Uterus (tissue), 4 donors: ENCODE data around the gene SETD3. TPM values are rescaled to one million over a fixed set of nuclear protein-coding genes. Genes with fewer than 3 reads are reported as not detected.

Experiments
- DNase-seq, 2 donors: peaks; one replicate each; pipeline ENCODE4 v3.0.0-alpha.2; 2019 to 2020
- H3K27ac ChIP-seq, 2 donors: fragments of 200-600 bp; sonication (generic); 1 replicate in 1 of 2; 2 replicates in 1 of 2; pipeline ENCODE4 v1.5.1; 2016 to 2018
- H3K27me3 ChIP-seq, 2 donors: fragments of 200-600 bp; sonication (generic); one replicate each; pipeline ENCODE4 v1.5.1; 2018 to 2019; ENCODE audit warnings: control low read depth in 1 of 2
- H3K36me3 ChIP-seq, 2 donors: fragments of 200-600 bp; sonication (generic); one replicate each; pipeline ENCODE4 v1.5.1; 2019; ENCODE audit warnings: control low read depth in 1 of 2
- H3K4me1 ChIP-seq, 2 donors: fragments of 200-600 bp; sonication (generic); one replicate each; pipeline ENCODE4 v1.5.1; 2018 to 2019; ENCODE audit warnings: control low read depth in 1 of 2
- H3K4me3 ChIP-seq, 2 donors: fragments of 200-600 bp; sonication (generic); 1 replicate in 1 of 2; 2 replicates in 1 of 2; pipeline ENCODE4 v1.5.1; 2018 to 2019; ENCODE audit warnings: mild to moderate bottlenecking in 1 of 2
- H3K9me3 ChIP-seq, 2 donors: fragments of 200-600 bp; sonication (generic); one replicate each; pipeline ENCODE4 v1.5.1; 2019; ENCODE audit warnings: control low read depth in 1 of 2
- POLR2A ChIP-seq, 2 donors: fragments of 450-650 bp; IDR thresholded peaks; one replicate each; pipeline ENCODE4 v1.6.1; 2016; ENCODE audit warnings: antibody characterized with exemption in 2 of 2, mild to moderate bottlenecking in 1 of 2, moderate library complexity in 1 of 2
- intact Hi-C: fragments of 100-400 bp; cut with DNase I; formaldehyde crosslinking; loops from one replicate; pipeline ENCODE4 v1.15.1; 2023; ENCODE audit warnings: low total_unique reads
- total RNA-seq, 4 donors: library from RNA; depleted of rRNA in 3 of 4; stranded (reverse); fragments of >200 nt in 3 of 4; gene quantifications; one replicate each; pipeline versions ENCODE4 v1.1.0 to v1.2.4, GENCODE V29; 2014 to 2023
- TF ChIP-seq, protein P1 (sequence below), 4 experiments: fragments of 200-600 bp in 2 of 4; fragments of 450-650 bp in 2 of 4; sonication (generic) in 2 of 4; IDR thresholded peaks; one replicate each; pipeline ENCODE4 v1.5.1; 2016 to 2019; ENCODE audit warnings: antibody characterized with exemption in 4 of 4, mild to moderate bottlenecking in 2 of 4, moderate library complexity in 1 of 4
- donor health status: DM: yes; HTN: yes; CAD: no.

SETD3 gene
- total RNA-seq, 4 donors from 2014 or later, result 98.1 to 151 (median 121) TPM

DNA sequence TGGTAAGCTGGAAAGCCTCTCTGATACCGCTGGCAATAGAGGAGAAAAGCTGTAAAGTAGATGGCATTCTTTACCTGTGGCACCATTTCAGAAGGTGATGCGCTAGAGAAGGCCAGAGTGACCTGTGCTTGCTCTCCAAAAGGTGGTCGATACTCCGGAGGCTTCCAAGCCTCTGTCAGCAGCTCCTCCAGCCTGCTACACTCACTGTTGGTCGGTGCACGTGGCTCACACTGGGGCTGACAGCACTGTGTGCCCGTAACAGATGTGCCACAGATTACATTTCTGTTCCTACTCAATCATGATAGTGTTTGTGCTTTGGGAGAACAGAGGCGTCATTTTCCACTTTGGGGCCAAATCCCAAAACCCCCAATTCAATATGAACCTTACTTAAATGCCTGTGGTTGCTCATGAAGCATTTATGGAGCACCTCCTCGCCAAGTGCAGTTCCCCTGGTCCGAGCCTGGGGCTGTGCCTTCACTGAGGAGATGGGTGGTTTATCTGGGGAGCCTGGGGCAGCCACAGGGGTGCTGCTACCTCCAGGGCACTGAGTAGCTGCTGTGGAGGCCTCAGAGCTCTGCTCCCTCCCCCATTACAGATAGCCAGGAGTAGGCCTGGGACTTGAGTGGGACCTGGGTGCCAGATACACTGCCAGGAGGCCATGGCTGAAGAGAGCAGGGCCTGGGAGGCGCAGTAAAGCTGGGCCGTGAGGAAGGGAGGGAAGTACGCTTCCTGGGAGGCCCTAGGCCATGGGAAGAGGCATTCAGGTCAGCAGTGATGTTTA lies 27.4 kb upstream of the SETD3 start:
- Histone ChIP-seq H3K27ac (no peak overlapping the region), H3K9me3 (no peaks in the 10 kb centered on the region), H3K4me3 (no peak overlapping the region), H3K4me1 (no peaks in the 10 kb centered on the region), H3K36me3 (no peaks in the 10 kb centered on the region), H3K27me3 (no peaks in the 10 kb centered on the region)
- TF ChIP-seq POLR2A (IDR thresholded peaks at IDR 0.05), result no peak
- TF ChIP-seq, protein P1, sequence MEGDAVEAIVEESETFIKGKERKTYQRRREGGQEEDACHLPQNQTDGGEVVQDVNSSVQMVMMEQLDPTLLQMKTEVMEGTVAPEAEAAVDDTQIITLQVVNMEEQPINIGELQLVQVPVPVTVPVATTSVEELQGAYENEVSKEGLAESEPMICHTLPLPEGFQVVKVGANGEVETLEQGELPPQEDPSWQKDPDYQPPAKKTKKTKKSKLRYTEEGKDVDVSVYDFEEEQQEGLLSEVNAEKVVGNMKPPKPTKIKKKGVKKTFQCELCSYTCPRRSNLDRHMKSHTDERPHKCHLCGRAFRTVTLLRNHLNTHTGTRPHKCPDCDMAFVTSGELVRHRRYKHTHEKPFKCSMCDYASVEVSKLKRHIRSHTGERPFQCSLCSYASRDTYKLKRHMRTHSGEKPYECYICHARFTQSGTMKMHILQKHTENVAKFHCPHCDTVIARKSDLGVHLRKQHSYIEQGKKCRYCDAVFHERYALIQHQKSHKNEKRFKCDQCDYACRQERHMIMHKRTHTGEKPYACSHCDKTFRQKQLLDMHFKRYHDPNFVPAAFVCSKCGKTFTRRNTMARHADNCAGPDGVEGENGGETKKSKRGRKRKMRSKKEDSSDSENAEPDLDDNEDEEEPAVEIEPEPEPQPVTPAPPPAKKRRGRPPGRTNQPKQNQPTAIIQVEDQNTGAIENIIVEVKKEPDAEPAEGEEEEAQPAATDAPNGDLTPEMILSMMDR (IDR thresholded peaks at IDR 0.05), result no peak
- intact Hi-C loops, result no loop called here
- no peak for DNase-seq

DNA sequence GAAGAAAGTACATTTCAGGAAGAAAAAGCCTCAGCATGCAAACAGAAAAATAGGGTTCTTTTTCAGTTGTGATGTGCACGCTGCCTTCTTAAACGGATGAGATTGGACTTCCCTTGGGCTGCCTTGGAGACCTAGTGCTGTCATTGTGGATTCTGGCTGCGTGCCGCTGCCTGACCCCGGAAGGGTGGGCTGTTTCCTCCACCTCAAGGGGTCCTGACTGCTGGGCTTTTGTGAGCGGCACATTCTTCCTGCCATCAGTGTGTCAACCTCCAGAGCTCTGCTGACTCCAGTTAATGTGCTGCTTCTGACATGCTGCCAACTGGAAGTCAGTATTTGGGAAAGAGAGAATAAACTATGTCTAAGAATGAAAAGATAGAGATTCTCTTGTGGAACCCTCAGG lies 25.6 kb upstream of the SETD3 start:
- Histone ChIP-seq H3K9me3 (no peaks in the 10 kb centered on the region), H3K4me3 (no peak overlapping the region), H3K27ac (no peak overlapping the region), H3K36me3 (no peaks in the 10 kb centered on the region), H3K4me1 (no peaks in the 10 kb centered on the region), H3K27me3 (no peaks in the 10 kb centered on the region)
- TF ChIP-seq, protein P1 (IDR thresholded peaks at IDR 0.05), result no peak
- TF ChIP-seq POLR2A (IDR thresholded peaks at IDR 0.05), result no peak
- intact Hi-C loops, result no loop called here
- no peak for DNase-seq

DNA sequence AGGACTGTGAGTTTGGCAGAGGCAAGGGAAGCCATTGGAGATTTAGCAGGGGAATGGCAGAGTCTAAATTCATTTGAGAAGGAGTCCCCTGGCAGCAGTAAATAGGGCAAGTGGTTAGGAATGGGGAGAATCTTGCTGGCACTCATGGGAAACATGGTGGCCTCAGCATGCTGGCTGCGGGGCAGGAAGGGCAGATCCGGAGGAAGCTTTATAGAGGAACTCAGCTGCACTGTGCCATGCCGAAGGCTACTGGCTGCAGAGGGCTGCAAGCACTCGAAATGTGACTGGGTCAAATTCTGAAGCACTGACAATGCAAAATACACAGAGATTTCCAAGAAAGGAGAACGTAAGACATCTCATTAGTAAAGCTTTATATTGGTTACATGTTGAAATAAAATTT lies 24.4 kb upstream of the SETD3 start:
- intact Hi-C loops, result no loop called here
- Histone ChIP-seq H3K9me3 (no peaks in the 10 kb centered on the region), H3K4me1 (no peaks in the 10 kb centered on the region), H3K36me3 (no peaks in the 10 kb centered on the region), H3K27me3 (no peaks in the 10 kb centered on the region), H3K4me3 (no peak overlapping the region), H3K27ac (no peak overlapping the region)
- DNase-seq, result no peak
- TF ChIP-seq, protein P1 (IDR thresholded peaks at IDR 0.05), result no peak
- TF ChIP-seq POLR2A (IDR thresholded peaks at IDR 0.05), result no peak

DNA sequence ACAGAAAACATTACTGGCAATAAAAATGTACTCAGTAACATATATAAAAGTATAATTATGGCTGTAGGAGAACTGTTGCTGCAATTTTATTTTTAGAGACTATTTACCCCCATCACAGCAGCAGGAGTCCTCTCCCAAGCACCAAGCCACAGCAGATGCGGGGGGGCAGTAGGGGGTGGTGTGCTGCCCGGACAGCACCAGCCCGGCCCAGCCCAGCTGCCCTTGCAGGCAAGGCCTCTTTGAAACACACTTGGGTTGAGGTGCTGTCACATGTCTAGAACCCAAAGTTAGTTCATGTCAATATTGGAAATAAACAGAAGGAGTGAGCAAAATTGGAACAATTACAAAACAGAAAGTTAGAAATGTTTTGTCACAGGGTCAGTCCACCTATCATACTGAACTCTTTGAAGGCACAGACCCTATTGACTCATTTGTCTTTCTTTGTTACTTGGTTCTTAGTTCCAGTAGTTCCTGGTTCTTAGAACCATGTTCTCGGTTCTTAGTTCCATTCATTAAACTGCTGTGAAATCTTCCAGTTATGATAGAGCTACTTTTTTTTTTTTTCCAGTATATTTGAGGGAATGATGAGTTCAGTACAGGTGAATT lies 23.3 kb upstream of the SETD3 start:
- intact Hi-C loops, result no loop called here
- no peak overlapping the region for H3K4me3 ChIP-seq
- TF ChIP-seq, protein P1 (IDR thresholded peaks at IDR 0.05), result no peak
- no peak for TF ChIP-seq POLR2A (IDR thresholded peaks at IDR 0.05)
- H3K27me3 ChIP-seq, result no peaks in the 10 kb centered on the region
- no peak for DNase-seq
- no peaks in the 10 kb centered on the region for H3K36me3 ChIP-seq
- no peaks in the 10 kb centered on the region for H3K9me3 ChIP-seq
- H3K4me1 ChIP-seq, result no peaks in the 10 kb centered on the region
- H3K27ac ChIP-seq, result no peak overlapping the region

DNA sequence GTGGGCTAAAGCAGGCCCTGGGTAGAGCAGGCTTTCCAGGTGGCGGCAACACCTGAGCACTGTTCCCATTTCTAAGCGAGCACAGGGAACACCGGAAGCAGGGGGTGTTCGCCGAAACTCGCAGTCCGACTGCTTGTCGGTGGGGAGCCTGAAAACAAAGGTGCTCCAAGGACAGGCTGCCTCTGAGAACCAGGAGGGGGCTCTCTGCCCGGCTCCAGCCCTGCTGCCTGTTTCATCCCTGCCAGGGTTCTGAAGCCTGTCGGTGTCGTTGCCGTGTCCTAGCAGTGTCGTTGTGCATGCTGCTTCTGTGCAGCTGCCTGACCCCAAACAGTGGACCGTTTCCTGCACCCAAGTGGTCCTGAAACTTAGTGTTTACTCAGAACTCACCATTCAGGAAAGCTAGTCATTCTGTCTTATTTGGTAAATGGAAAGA lies 22.3 kb upstream of the SETD3 start:
- Histone ChIP-seq H3K4me1 (no peaks in the 10 kb centered on the region), H3K27ac (no peak overlapping the region), H3K4me3 (no peak overlapping the region), H3K27me3 (no peaks in the 10 kb centered on the region), H3K9me3 (no peaks in the 10 kb centered on the region), H3K36me3 (no peaks in the 10 kb centered on the region)
- intact Hi-C loops, result no loop called here
- DNase-seq, result no peak
- TF ChIP-seq, protein P1 (IDR thresholded peaks at IDR 0.05), result no peak
- no peak for TF ChIP-seq POLR2A (IDR thresholded peaks at IDR 0.05)
